ENCODE data around the gene CLEC2A. TPM values are rescaled to one million over a fixed set of nuclear protein-coding genes. Genes with fewer than 3 reads are reported as not detected.

The CLEC2A gene
- total and polyA plus RNA-seq, 2 experiments from 2014 or later = not detected

DNA sequence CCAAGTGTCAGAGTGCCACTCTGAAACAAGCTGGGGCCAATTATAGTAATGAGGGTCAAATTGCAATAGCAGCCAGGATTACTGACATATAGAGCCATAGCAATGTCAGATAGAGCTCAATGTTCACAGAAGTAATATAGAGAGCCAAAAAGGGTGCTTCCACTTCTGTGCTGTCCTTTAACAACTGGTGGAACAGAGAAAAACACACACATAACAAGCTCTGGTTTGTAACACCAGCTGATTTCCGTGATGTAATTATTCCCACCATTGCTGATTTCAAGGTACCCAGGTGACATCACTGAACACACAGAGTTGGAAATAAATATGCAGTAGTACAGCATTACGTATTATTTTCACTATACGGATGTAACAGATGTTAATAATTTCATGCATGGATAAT is 60.0 kb downstream of the CLEC2A start:
- Histone ChIP-seq H3K27ac (no peak overlapping the region), H2AFZ (0 out of 2 replicates have a peak overlapping the region, but pooled peaks have one; percentile 6)
- TF ChIP-seq EZH2 (IDR thresholded peaks at IDR 0.05; ENCODE audit: insufficient read depth, poor library complexity, severe bottlenecking) = no peak
- TF ChIP-seq EZH2phosphoT487 (IDR thresholded peaks at IDR 0.05; ENCODE audit: insufficient read depth, low read depth) = no peak

DNA sequence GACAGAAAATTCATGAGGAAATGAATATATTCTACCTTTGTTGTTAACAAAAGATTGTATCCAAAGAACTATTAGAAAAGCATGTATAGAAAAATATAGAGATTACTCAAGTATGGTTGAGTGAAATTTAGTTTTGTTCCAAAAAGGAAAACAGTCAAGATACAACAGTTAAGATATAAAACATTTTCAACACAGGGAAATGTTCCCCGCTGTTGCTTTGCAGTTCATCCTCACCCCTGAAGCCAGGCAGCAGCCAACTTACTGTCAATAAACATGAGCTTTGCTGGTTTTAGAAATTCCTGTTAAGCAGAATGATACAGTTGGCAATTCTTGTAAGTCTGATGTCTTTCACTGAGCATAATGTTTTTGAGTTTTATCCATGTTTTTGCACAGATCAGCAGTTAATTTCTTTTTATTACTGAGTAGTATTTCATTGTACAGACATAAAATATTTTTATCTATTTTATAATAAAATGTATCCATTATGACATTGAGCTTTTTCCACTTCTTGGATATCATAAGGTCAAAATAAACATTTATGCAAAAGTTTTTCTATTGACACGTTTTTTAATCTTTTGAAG is 61.8 kb downstream of the CLEC2A start:
- peak; percentile 31 for DNase-seq
- Histone ChIP-seq H3K9me3 (ENCODE audit: low read depth) (no peaks in the 10 kb centered on the region), H3K9ac (peak overlapping the region; percentile 92), H4K20me1 (ENCODE audit: insufficient read depth) (no peaks in the 10 kb centered on the region), H3K27ac (peak overlapping the region; percentile 96), H3K4me2 (ENCODE audit: unreplicated experiment) (peak overlapping the region; percentile 99), H3K79me2 (ENCODE audit: insufficient read depth) (peaks cover 36% of the 10 kb centered on the region), H2AFZ (peak overlapping the region; percentile 96), H3F3A (ENCODE audit: insufficient read depth) (peaks cover 20% of the 10 kb centered on the region), H3K4me3 (peak overlapping the region; percentile 78), H3K9me2 (ENCODE audit: insufficient read depth) (no peaks in the 10 kb centered on the region), H3K4me1 (ENCODE audit: insufficient read depth) (peaks cover 25% of the 10 kb centered on the region), H3K27me3 (replicated peaks; ENCODE audit: insufficient read depth) (no peaks in the 10 kb centered on the region), H3K36me3 (ENCODE audit: low read depth) (no peaks in the 10 kb centered on the region)
- TF ChIP-seq EZH2 (IDR thresholded peaks at IDR 0.05; ENCODE audit: insufficient read depth, poor library complexity, severe bottlenecking) = no peak
- TF ChIP-seq EZH2phosphoT487 (IDR thresholded peaks at IDR 0.05; ENCODE audit: insufficient read depth, low read depth) = no peak
- WGBS, 2 experiments (ENCODE audit: low coverage in 1 of 2, low lambda C conversion rate in 2 of 2, missing lambda C conversion rate in 2 of 2) = 19 to 28% methylated on average over 2 of the region's 2 CpGs
- in situ Hi-C loops (cut with MboI) = no loop called here

More for the DNA sequence above, 60.0 kb downstream of the CLEC2A start:
- H3K4me1 ChIP-seq (ENCODE audit: insufficient read depth) = peaks cover 9% of the 10 kb centered on the region
- H3F3A ChIP-seq (ENCODE audit: insufficient read depth) = peaks cover 20% of the 10 kb centered on the region
- H3K36me3 ChIP-seq (ENCODE audit: low read depth) = no peaks in the 10 kb centered on the region
- in situ Hi-C loops (cut with MboI) = no loop called here
- H3K27me3 ChIP-seq (replicated peaks; ENCODE audit: insufficient read depth) = no peaks in the 10 kb centered on the region
- H3K4me2 ChIP-seq (ENCODE audit: unreplicated experiment) = no peak overlapping the region
- no peak overlapping the region for H3K9ac ChIP-seq
- no peak for DNase-seq
- no peak overlapping the region for H3K4me3 ChIP-seq
- H4K20me1 ChIP-seq (ENCODE audit: insufficient read depth) = no peaks in the 10 kb centered on the region
- no peaks in the 10 kb centered on the region for H3K9me2 ChIP-seq (ENCODE audit: insufficient read depth)
- no peaks in the 10 kb centered on the region for H3K9me3 ChIP-seq (ENCODE audit: low read depth)
- peaks cover 18% of the 10 kb centered on the region for H3K79me2 ChIP-seq (ENCODE audit: insufficient read depth)
- WGBS, 2 experiments (ENCODE audit: low coverage in 1 of 2, low lambda C conversion rate in 2 of 2, missing lambda C conversion rate in 2 of 2) = 62 to 80% methylated on average over 3 of the region's 3 CpGs

DNA sequence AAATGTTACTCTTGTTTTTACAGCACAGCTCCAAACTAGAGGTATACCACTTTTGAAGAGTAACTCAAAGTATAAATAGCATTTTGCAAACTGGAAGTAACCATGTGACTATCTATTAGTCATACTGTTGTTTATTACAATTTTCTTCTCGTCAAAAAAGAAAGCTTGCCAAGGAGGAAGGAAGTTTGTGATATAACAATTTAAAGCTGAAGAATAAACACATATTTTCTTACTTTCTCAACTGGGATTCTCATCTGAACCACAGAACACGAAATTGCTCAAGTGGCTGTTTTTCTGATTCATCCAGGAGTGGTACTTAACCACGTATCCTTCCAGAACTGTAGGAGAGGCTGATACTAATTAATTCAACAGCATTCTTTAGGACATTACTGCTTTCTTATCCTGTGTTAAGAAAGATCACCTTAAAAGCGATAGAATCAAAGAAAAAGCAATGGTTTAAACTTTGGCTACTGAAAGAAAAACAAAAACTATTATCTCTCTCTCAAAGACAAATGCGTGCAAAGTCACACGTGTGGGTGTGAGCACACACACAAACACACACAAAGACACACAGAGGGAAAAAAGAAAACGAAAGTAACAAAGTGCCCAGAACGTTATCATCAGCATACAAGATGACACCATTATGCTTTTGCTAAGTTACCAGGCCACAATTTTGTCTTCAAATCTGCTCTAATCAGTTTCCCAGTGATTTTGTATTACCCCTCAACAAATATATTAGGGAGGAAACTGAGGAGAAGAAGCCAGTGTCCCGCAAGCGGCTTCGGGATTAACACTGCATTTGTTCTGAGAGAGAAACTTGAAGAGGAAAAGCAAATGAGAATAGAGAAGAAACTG is 62.6 kb downstream of the CLEC2A start, which contains the start of gene CLEC2B:
Gene CLEC2B, minus strand, starts transcription at position 48 of the 855 bp plus-strand sequence.
- Histone ChIP-seq H3K9me3 (ENCODE audit: low read depth) (no peaks in the 10 kb centered on the region), H4K20me1 (ENCODE audit: insufficient read depth) (no peaks in the 10 kb centered on the region), H3K27ac (peak within 1 kb of the TSS; percentile 96), H3K4me2 (ENCODE audit: unreplicated experiment) (peak within 1 kb of the TSS; percentile 99), H3K27me3 (replicated peaks; ENCODE audit: insufficient read depth) (no peaks in the 10 kb centered on the region), H2AFZ (peak within 1 kb of the TSS; percentile 96), H3K9ac (peak within 1 kb of the TSS; percentile 92), H3K4me3 (peak within 1 kb of the TSS; percentile 78), H3K36me3 (ENCODE audit: low read depth) (no peaks in the 10 kb centered on the region), H3K9me2 (ENCODE audit: insufficient read depth) (no peaks in the 10 kb centered on the region), H3K79me2 (ENCODE audit: insufficient read depth) (peaks cover 44% of the 10 kb centered on the region), H3F3A (ENCODE audit: insufficient read depth) (peaks cover 20% of the 10 kb centered on the region), H3K4me1 (ENCODE audit: insufficient read depth) (peaks cover 28% of the 10 kb centered on the region)
- WGBS, 2 experiments (ENCODE audit: low coverage in 1 of 2, low lambda C conversion rate in 2 of 2, missing lambda C conversion rate in 2 of 2) = 0 to 1% methylated on average over 11 of the region's 11 CpGs
- DNase-seq = peak; percentile 91
- in situ Hi-C loops (cut with MboI) = no loop called here
- TF ChIP-seq EZH2phosphoT487 (IDR thresholded peaks at IDR 0.05; ENCODE audit: insufficient read depth, low read depth) (no peak), EZH2 (IDR thresholded peaks at IDR 0.05; ENCODE audit: insufficient read depth, poor library complexity, severe bottlenecking) (no peak)

DNA sequence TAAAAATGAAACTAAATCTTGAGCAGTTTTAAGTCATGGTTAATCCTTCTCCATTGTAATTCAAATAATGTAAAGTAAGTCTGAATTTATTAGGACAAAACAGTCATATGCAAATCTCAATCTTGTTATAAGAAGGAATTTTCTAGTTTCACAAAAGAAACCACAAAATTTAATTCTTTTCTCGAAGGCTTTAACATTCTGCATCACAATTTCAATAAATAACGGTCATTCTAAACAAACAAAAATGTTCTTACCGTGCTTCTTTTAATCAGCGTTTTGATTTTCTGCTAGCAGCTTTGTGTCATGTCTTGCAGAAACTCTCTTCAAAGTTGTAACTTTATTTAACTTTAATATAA is 63.2 kb downstream of the CLEC2A start:
- Histone ChIP-seq H3K79me2 (ENCODE audit: insufficient read depth) (peaks cover 50% of the 10 kb centered on the region), H3K4me1 (ENCODE audit: insufficient read depth) (peaks cover 28% of the 10 kb centered on the region), H3K27me3 (replicated peaks; ENCODE audit: insufficient read depth) (no peaks in the 10 kb centered on the region), H3K36me3 (ENCODE audit: low read depth) (no peaks in the 10 kb centered on the region), H3K27ac (peak overlapping the region; percentile 96), H3K4me3 (peak overlapping the region; percentile 78), H2AFZ (peak overlapping the region; percentile 96), H3K9me2 (ENCODE audit: insufficient read depth) (no peaks in the 10 kb centered on the region), H3F3A (ENCODE audit: insufficient read depth) (peaks cover 20% of the 10 kb centered on the region), H3K9me3 (ENCODE audit: low read depth) (no peaks in the 10 kb centered on the region), H4K20me1 (ENCODE audit: insufficient read depth) (no peaks in the 10 kb centered on the region), H3K9ac (peak overlapping the region; percentile 92), H3K4me2 (ENCODE audit: unreplicated experiment) (peak overlapping the region; percentile 99)
- in situ Hi-C loops (cut with MboI) = no loop called here
- TF ChIP-seq EZH2phosphoT487 (IDR thresholded peaks at IDR 0.05; ENCODE audit: insufficient read depth, low read depth) (0 out of 2 replicates have a peak, but pooled peaks have one; percentile 20), EZH2 (IDR thresholded peaks at IDR 0.05; ENCODE audit: insufficient read depth, poor library complexity, severe bottlenecking) (no peak)
- no peak for DNase-seq
- 4% methylated on average over 4 of the region's 4 CpGs for WGBS, 2 experiments (ENCODE audit: low coverage in 1 of 2, low lambda C conversion rate in 2 of 2, missing lambda C conversion rate in 2 of 2)
